ENCODE measurements around the gene PTPN22. TPM values are rescaled to one million over a fixed set of nuclear protein-coding genes. Genes with fewer than 3 reads are reported as not detected.

PTPN22 gene
- 1 to 10 TPM in 1 of 4 donors, under 1 TPM in 3; 0.56 to 2.3 (median 0.75) TPM for total RNA-seq

GRCh38 chr1:113871597-113872113, at the start of gene PTPN22:
Gene PTPN22 (minus strand): TSS chr1:113871712.
- 60 to 63% methylated on average over 4 of the region's 4 CpGs for WGBS, 2 donors
- intact Hi-C loops (cut with DNase I; ENCODE audit: low total_unique reads): no loop called here
- DNase-seq (ENCODE audit: low spot score in 2 of 2): peak in 1 of 2 donors; percentile 34
- TF ChIP-seq POLR2A (IDR thresholded peaks at IDR 0.05): no peak
- H3K4me3 ChIP-seq (ENCODE audit: low read depth, poor library complexity, severe bottlenecking): no peak within 1 kb of the TSS

GRCh38 chr1:113918243-113918642, 46.7 kb upstream of the PTPN22 start:
- DNase-seq (ENCODE audit: low spot score in 2 of 2): no peak
- H3K4me3 ChIP-seq (ENCODE audit: low read depth, poor library complexity, severe bottlenecking): no peak overlapping the region
- TF ChIP-seq CTCF (IDR thresholded peaks at IDR 0.05): no peak
- TF ChIP-seq POLR2A (IDR thresholded peaks at IDR 0.05): no peak
- intact Hi-C loops (cut with DNase I; ENCODE audit: low total_unique reads): no loop called here

GRCh38 chr1:113917400-113918082, 46.0 kb upstream of the PTPN22 start:
- intact Hi-C loops (cut with DNase I; ENCODE audit: low total_unique reads): no loop called here
- 93 to 100% methylated on average over 2 of the region's 2 CpGs for WGBS, 2 donors
- H3K4me3 ChIP-seq (ENCODE audit: low read depth, poor library complexity, severe bottlenecking): no peak overlapping the region
- no peak for TF ChIP-seq POLR2A (IDR thresholded peaks at IDR 0.05)
- DNase-seq (ENCODE audit: low spot score in 2 of 2): no peak

GRCh38 chr1:113916974-113917373, 45.5 kb upstream of the PTPN22 start:
- no peak for TF ChIP-seq POLR2A (IDR thresholded peaks at IDR 0.05)
- no peak for TF ChIP-seq CTCF (IDR thresholded peaks at IDR 0.05)
- intact Hi-C loops (cut with DNase I; ENCODE audit: low total_unique reads): no loop called here
- H3K4me3 ChIP-seq (ENCODE audit: low read depth, poor library complexity, severe bottlenecking): no peak overlapping the region
- WGBS, 2 donors: 97% methylated on average over 5 of the region's 5 CpGs
- no peak for DNase-seq (ENCODE audit: low spot score in 2 of 2)

- TF ChIP-seq CTCF (IDR thresholded peaks at IDR 0.05) (no peak), POLR2A (IDR thresholded peaks at IDR 0.05) (no peak)
- no peak overlapping the region for H3K4me3 ChIP-seq (ENCODE audit: low read depth, poor library complexity, severe bottlenecking)
- intact Hi-C loops (cut with DNase I; ENCODE audit: low total_unique reads): no loop called here
- no peak for DNase-seq (ENCODE audit: low spot score in 2 of 2)
- 90 to 91% methylated on average over 5 of the region's 5 CpGs for WGBS, 2 donors
These were observed 42.6 kb upstream of the PTPN22 start for GRCh38 chr1:113913887-113914664.

GRCh38 chr1:113913312-113913668, 41.8 kb upstream of the PTPN22 start:
- TF ChIP-seq CTCF (IDR thresholded peaks at IDR 0.05) (no peak), POLR2A (IDR thresholded peaks at IDR 0.05) (no peak)
- DNase-seq (ENCODE audit: low spot score in 2 of 2): no peak
- intact Hi-C loops (cut with DNase I; ENCODE audit: low total_unique reads): no loop called here
- 57 to 62% methylated on average over 3 of the region's 3 CpGs for WGBS, 2 donors
- H3K4me3 ChIP-seq (ENCODE audit: low read depth, poor library complexity, severe bottlenecking): no peak overlapping the region

Measured in lower leg skin (tissue), 4 donors.